Urothelium cell line (cell line): Measurements from ENCODE around the gene MACROD1.

Source experiments
- DNase-seq: peaks from one replicate; pipeline ENCODE4 v3.0.0; 2011; ENCODE audit warnings: low spot score, mixed read lengths
- FAIRE-seq: peaks from 2 replicates; lab custom pipeline; 2011; peaks lifted over from hg19 to GRCh38; lab: Jason Lieb, UNC

Gene MACROD1

GRCh38 chr11:64003807-64004589 lies 161.9 kb downstream of the MACROD1 start:
- DNase-seq: no peak
- FAIRE-seq: no peak

GRCh38 chr11:64001484-64002420 lies 164.2 kb downstream of the MACROD1 start:
- no peak for DNase-seq
- FAIRE-seq: peak; percentile 68

- DNase-seq: no peak
- no peak for FAIRE-seq
Measured at GRCh38 chr11:64000740-64001483, 165.0 kb downstream of the MACROD1 start.

- FAIRE-seq (no peak), DNase-seq (no peak)
Measured at GRCh38 chr11:64000026-64000739, 165.7 kb downstream of the MACROD1 start.

- FAIRE-seq: no peak
- DNase-seq: no peak
Measured at GRCh38 chr11:63999349-64000025, 166.4 kb downstream of the MACROD1 start.

- DNase-seq (no peak), FAIRE-seq (no peak)
Measured at GRCh38 chr11:63998558-63999348, 167.2 kb downstream of the MACROD1 start.

- FAIRE-seq: no peak
- DNase-seq: no peak
Measured at GRCh38 chr11:63997801-63998337, 168.0 kb downstream of the MACROD1 start.

- DNase-seq (no peak), FAIRE-seq (no peak)
Measured at GRCh38 chr11:63997104-63997700, 168.7 kb downstream of the MACROD1 start.

GRCh38 chr11:63996512-63996911 lies 169.4 kb downstream of the MACROD1 start:
- FAIRE-seq (no peak), DNase-seq (no peak)

GRCh38 chr11:63993993-63994392 lies 171.9 kb downstream of the MACROD1 start:
- no peak for FAIRE-seq

GRCh38 chr11:63993100-63993499 lies 172.8 kb downstream of the MACROD1 start:
- DNase-seq (no peak), FAIRE-seq (no peak)

More at GRCh38 chr11:63993993-63994392, 171.9 kb downstream of the MACROD1 start:
- no peak for DNase-seq

- DNase-seq (no peak), FAIRE-seq (no peak)
Measured at GRCh38 chr11:63991558-63991957, 174.4 kb downstream of the MACROD1 start.

GRCh38 chr11:63986932-63987513 lies 178.9 kb downstream of the MACROD1 start:
- FAIRE-seq (no peak), DNase-seq (no peak)

GRCh38 chr11:63986156-63986931 lies 179.6 kb downstream of the MACROD1 start, which contains the start of gene OTUB1:
TSS of gene OTUB1 (plus strand) at chr11:63986438. CDS start at chr11:63986457, 19 bp downstream.
- peak; percentile 35 for FAIRE-seq
- peak; percentile 96 for DNase-seq

GRCh38 chr11:63985812-63986155 lies 180.1 kb downstream of the MACROD1 start:
- FAIRE-seq (no peak), DNase-seq (no peak)

GRCh38 chr11:63979426-63979825 lies 186.5 kb downstream of the MACROD1 start:
- FAIRE-seq (no peak), DNase-seq (no peak)

GRCh38 chr11:63978551-63979239 lies 187.2 kb downstream of the MACROD1 start:
- DNase-seq (no peak), FAIRE-seq (no peak)
